Activated effector memory CD4-positive, alpha-beta T cell treated with anti-CD3 and anti-CD28 coated beads, Interleukin-2, amount 50 U/mL, for 16 hours (primary cell): ENCODE results near the gene RAB44.
"Not testable (repeated sequence)": the region's sequence is repeated elsewhere in the genome, so short reads cannot be mapped to it uniquely, and the experiment has no call there.

Experiments
- DNase-seq: peaks from one replicate; pipeline ENCODE4 v3.0.0-alpha.2; 2020

The RAB44 gene, protein sequence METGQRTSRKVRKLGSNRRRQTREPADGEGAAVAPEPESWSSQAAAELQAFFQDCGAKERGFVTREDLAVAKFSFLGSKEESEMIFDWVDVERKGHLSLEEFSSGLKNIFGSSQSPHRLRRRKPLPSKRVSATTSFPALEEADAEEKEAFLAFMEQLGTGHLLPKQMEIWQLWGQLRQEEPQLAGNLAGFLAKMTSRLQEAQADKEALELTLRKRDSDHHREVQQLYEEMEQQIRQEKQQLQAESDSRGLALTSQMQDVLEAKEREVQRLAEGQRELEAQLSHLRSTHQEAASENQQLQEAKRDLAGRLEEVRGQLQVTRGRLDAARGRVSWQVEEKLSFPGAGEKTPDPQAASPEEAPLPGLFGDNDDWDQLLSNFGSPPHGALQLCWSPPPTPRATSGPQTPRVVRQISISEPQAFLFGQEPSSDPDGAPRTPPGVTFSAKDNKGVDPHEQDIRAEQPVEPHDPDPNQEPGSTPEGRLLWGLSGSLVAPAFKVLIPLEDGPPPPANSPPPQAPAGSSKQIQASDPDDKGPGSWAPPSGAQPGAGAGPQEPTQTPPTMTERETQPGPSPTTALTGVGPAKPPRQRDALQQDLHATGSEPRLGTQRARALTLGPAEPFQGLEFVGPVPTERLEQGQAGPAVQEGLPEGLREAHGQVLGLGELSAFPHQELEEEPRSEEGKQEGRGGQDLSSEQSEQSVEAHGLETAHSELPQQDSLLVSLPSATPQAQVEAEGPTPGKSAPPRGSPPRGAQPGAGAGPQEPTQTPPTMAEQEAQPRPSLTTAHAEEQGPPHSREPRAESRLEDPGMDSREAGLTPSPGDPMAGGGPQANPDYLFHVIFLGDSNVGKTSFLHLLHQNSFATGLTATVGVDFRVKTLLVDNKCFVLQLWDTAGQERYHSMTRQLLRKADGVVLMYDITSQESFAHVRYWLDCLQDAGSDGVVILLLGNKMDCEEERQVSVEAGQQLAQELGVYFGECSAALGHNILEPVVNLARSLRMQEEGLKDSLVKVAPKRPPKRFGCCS

DNA sequence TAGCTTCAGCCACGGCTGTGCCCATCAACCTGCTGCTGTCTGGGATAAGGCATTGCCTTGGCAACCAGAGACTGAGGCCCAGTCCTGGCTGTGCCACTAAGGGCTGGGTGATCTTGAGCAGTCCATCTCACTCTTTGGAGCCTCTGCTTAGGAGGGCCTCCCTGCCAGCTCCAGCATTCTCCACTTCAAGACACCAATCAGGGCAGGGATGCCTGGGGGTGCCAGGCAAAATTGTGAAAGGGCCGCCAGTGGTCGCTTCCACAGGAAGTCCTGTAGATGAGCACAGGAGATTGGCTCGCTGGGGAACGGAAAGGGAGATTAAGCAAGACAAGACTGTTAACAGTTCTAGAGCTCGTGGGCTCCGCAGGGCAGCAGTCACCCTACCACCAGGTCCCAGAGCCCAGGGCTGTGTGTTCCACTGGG lies at the start of gene RAB44:
Gene RAB44, plus strand, starts transcription at position 346 of the 423 bp plus-strand sequence. CDS start 6,410 bp downstream, outside the sequence.
- peak; percentile 59 for DNase-seq

DNA sequence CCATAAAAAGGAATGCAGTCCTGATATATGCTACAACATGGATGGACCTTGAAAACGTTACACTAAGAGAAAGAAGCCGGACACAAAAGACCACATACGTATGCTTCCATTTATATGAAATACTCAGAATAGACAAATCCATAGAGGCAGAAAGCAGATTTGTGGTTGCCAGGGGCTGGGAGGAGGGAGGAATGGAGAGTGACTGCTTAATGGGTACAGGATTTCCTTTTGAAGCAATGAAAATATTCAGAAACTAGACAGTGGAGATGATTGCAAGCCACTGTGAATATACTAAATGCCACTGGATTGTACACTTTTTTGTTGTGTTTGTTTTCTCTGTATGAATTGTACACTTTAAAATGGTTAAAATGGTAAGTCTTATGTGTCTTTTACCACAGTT lies 48.5 kb upstream of the RAB44 start:
- DNase-seq: no peak

DNA sequence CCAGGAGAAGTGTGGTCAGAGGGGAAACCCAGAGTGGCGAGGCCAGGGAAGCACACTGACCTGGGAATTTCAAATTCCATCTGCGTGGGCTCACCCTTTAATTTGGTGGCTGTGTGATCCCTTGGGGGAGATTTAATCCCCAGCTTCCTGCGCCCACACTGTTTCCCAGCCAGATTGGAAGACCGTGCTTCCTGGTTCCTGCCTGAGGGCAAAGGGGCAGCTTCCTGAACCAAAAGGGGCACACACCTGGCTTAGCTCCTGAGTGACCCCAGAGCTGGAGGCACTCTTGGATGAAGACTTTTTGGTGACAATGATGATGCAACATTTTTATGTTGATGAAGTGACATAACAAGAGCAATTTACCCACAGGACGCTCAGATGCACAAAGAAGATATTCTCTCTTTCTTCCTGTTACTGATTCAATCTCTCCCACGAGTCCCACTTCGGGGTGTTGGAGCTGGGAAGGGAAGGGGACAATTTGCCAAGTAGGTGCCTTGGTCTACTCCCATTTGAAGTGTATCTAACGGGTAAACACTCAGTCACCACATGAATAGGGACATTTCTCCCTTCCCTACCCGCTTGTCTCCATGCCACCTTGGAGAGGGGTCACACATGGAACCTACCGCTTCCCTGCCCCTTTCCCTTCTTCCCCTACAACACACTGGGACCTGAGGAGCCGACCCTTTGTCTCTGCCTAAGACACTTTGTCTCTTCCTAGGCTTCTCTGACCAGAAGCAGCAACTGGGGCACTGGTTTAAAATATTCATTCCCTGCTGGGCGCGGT lies 47.7 kb upstream of the RAB44 start:
- no peak for DNase-seq

DNA sequence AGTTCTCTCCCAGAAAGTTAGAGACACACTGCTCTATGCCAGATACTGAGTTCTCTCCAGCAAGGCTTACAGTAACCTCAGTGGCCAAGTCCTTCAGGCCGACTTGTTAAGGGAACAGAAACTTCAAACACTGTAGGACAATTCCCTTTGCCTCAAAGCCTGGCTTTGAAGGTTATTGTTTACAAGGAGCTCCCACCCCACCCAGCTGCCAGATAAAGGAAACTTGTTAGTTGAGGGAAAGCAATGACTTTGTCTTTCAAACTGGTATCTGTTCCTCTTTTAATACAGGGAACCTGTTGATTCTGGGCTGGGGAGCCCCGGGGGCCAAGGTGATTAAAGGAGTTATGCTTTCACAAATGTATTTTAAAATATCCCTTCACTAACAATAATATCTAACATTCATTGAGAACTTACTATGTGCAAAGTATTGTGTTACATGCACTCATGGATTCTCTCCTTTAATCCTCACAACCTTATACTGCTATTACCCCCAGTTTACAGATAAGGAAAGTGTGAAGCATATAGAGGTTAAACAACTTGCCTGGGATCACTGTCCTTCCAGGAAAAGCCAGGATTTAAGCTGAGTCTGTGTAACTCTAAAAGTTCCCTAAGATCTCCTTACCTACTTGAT lies 46.7 kb upstream of the RAB44 start:
- no peak for DNase-seq

DNA sequence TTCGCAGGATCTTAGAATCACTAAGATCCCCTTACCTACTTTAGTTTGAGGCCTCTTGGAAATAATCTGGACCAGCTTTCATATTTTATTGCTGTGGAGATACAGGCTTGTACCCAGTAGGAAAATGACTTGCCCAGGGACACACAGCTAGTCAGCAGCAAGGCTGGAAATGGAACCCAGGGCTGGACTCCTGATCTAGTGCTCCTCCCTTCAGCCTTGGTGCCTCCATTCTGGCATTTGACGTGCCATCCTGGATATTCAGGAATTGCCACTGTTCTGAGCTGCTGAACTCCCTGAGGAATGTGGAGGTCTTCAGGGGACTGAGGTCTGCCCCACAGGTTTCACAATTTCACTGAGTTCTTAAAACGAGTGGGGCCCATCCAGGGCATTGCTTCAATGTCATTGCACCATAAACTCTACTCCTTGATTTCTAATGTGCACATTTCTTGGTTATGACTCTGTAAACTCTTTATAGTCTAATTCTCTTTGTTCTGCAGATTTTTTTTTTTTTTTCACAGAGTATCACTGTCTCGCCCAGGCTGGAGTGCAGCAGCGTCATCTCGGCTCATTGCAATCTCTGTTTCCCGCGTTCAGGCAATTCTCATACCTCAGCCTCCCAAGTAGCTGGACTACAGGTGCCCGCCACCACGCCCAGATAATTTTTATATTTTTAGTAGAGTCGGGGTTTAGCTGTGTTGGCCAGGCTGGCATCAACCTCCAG lies 45.8 kb upstream of the RAB44 start:
- no peak for DNase-seq

DNA sequence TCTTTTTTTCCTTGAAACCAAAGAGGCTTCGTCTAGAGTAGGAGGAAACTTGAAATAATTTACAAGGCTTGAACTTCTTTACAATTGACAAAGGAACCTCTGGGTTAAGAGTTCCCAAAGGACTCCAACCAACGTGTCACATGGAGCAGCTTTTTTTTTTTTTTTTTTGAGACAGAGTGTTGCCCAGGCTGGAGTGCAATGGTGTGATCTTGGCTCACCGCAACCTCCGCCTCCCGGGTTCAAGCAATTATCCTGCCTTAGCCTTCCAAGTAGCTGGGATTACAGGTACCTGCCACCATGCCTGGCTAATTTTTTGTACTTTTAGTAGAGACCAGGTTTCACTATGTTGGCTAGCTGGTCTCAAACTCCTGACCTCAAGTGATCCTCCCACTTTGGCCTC lies 43.2 kb upstream of the RAB44 start:
- not testable (repeated sequence) for DNase-seq

DNA sequence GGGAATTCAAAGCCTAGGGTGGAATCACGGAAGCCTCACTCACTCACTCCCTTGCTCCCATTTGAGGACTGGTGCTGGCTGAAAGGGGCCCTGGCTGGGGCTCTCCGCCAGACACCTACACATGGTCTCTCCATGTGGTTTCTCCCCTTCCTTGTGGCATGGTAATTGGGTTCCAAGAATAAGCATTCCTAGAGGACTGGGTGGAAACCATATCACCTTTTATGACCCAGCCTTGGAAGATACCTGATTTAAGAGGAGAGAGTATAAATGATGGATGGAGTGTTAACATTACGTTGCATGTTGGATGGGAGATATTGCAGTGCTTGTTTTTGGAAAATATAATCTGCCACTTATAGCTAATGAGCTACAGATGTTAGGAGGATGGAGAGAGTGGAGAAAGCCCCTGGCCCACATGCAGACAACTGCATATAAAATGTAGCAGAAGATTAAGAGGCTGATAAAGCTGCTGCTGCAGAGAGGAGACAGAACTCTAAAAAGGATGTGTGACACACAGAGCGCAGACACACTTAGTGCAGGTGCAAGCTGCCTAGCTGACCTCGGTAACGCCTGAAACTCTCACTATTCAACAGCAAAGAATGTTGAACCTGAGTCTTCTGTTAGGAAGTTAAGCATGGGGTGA lies 42.4 kb upstream of the RAB44 start:
- no peak for DNase-seq

DNA sequence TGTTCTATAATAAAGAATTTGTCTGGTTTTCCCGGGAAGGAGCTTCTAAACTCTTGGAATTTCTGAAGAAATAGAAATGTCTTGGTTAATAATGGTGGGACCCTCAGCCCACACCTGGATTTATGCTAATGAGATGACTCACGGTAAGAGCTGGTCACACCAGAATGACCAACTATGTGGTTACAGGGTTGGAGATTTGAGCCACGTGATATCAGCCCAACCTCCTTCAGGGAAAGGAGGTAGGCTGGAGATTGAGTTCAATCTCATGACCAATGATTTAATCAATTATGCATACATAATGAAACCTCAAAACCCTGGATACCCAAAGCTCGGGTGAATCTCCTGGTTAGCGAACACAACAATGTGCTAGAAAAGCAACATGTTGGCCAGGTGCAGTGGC lies 41.2 kb upstream of the RAB44 start:
- no peak for DNase-seq

DNA sequence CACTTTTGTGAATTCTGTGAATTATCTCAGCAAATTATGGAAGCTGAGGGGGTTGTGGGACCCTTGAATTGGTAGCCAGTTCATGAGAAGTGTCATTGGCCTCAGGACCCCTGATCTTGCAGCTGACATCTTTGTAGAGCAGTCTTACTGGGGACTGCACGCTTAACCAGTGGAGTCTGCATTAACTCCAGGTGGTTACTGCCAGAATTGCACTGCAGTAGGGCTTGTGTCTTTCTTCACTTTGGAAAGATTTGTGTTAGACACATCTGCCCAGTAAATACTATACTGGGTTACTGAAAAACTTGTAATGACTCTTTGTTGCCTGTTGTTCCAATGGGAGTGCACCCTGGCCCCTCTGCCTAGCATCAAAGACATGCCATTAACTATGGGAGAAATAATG lies 40.4 kb upstream of the RAB44 start:
- DNase-seq: no peak

DNA sequence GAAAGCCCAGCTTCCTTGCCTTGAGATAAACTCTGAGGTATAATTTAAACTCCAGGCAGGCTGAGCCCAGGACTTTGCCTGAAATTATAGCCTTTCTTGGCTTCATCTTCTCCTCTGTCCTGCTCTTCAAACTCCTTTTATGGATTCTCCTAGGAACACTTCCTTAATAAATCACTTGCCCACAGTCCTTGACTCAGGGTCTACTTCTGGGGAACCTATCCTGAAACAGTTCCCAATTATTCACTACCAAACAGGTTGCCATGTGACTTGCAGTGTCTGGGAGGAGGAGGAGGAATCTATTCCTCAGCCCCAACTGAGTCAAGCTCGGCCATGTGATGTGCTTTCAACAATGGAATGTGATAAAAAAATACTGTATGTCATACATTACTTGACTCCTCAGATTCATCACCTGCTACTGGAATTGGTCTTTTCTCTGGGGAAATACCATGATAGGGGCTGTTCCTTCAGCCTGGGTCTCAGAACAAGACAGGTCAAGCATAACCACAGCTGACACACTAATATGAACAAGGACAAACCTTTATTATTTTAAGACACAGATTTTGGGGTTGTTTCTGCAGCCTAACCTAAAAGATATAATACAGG lies 39.6 kb upstream of the RAB44 start:
- DNase-seq: no peak

DNA sequence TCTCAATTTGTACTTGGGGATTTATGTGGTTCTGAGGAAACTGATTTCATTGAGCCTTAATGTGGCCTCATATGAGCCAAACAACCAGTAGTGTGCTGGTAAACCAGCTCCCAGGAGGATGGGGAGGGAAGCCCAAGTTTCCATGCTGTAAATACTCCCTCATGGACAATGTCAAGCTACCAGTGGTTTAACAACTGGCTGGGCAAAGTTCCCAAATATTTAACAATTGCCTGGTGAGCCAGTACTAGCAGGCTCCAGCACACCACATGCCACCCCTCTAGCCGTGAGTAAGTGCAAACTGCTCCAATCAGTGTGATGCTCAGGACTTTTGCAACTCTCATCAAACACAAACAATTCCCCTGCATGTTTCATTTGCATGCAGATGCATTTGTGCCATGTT lies 38.4 kb upstream of the RAB44 start:
- no peak for DNase-seq

DNA sequence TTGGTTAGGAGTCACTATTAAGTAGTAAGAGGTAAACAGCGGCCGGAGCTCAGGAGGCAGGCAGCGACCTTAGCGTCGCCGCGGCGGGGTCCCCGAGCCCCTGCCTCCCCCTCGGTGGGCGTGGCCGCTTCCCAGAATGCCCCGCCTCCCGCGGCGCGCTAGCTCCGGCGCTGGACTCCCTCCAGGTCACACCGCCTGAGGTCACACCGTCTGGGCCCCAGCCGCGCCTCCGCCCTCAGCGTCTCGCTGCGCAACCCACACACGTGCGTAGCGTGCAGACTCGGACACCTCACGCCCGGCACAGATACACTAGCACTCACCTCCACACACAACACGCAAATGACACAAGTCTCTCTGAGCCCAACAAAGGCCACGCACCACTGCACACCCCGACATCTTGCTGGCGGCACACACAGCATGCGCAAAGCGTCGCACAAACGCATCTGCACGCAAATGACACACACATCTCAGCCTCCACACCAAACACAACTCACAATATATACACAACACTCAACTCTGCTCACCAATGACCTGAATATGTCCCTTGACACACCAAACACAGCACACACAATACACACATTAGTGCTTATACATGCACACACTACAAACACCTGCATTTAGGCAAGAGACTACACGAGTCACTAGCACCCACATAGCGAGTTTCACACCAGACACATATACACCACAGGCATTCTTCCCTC lies 36.7 kb upstream of the RAB44 start:
- DNase-seq: no peak

DNA sequence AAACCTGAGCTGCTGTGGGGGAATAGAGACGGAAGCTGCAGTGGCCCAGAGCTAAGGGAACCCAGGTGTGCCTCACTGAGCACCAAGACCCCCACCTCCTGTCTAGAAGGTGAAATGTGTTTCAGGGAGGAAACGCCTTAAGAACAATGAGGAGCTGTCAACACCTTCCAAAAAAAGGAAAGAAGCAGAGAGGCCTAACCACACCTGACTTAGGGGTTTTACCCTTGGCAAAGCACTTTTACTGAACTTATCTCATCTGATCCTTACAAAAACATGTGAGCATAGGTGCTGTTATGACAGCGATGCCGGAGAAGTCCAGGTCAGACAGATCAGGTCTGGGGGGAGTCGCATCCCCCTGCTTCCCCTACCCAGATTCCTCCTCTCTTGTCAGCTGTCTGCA lies 35.2 kb upstream of the RAB44 start:
- DNase-seq: no peak

DNA sequence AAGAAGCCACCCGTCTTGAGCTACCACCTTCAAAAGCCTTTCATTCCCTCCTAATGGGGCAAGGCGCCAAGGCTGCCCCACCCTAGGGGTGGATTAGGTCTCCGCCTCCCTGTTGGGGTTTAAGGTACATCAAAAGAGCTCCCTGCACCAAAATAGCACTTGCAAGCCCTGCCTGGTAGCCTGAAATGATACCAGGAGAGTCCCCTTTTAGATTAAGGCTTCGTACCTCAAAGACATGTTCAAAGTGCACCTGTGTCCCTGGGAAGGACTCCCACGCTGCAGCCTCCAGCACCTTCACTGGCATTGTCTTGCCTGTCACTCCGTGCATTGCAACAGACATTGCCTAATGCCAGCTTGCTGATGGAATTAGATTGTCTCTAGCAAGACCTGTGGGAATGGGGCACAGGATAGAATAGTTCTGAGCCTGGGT lies 34.8 kb upstream of the RAB44 start:
- DNase-seq: no peak

DNA sequence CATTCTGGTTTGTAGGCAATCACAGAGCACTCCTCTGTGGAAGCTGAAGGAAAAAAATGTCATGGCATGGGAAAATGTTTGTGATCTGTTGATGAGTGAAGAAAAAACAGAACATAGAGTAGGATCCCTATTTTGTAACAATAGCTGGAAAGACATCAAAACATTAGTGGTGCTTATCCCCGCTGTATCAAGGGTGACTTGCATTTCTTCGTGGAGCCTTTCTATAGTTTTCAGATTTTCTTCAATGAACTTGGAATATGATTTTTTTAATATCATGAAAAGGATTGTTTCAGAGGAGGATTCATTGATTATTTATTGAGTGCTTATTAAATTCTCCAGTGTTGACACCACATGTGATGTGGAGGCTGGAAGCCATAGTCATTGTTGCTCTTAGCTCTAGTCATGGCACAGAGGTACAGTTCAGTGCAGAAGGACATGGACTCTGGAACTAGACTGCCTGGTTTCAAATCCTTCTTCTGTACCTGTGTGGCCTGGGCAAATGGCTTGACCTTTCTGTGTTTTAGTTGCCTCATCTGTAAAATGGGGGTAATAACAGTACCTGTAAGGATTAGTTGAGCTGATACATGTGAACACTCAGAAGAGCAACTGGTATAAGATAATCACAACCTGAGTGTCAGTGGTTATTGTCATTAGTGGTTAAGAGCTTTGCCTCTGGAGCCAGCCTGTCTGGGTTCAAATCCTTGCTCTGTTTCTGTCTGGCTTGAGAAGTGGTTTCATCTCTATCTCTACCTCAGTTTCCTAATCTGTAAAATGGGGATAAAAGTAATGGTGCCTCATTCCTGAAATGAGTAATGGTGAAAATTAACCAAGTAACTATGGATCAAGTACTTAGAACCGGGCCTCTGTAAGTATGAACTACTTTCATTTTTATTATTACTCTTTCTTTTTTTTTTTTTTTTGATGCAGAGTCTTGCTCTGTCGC lies 33.9 kb upstream of the RAB44 start:
- DNase-seq: no peak

DNA sequence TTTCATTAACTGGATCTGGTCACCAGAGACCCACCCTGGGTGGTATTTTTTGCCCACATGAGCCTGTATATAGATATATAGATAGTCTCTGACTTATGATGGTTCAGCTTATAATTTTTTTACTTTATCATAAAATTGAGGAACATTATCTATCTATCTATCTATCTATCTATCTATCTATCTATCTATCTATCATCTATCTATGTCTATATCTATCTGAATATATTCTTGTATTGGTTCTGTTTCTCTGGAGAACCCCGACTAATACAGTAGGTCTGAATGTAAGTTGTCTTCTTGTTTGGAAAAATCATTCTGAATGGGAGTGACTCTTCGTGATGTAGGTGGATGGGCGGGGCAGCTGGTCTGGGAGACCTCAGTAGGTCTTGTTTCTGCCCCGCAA lies 32.4 kb upstream of the RAB44 start:
- DNase-seq: no peak

DNA sequence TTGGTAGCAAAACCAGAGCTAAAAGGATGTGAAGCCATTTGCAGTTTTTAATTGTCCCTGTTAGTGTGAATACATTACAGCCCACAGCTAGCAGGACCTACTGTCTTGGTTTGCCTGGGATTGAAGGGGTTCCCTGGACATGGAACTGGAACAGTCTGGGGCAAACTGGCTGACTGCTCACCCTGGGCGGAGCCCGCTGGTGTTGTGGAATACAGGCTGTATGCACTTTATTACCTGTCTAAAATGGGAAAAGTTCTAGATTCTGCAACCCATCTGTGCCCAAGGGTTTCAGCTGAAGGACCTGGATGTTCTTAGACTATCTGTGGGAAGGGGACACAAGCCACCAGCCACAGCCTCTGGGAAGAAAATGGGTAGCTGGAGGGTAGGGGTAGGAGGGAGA lies 31.3 kb upstream of the RAB44 start:
- DNase-seq: no peak

DNA sequence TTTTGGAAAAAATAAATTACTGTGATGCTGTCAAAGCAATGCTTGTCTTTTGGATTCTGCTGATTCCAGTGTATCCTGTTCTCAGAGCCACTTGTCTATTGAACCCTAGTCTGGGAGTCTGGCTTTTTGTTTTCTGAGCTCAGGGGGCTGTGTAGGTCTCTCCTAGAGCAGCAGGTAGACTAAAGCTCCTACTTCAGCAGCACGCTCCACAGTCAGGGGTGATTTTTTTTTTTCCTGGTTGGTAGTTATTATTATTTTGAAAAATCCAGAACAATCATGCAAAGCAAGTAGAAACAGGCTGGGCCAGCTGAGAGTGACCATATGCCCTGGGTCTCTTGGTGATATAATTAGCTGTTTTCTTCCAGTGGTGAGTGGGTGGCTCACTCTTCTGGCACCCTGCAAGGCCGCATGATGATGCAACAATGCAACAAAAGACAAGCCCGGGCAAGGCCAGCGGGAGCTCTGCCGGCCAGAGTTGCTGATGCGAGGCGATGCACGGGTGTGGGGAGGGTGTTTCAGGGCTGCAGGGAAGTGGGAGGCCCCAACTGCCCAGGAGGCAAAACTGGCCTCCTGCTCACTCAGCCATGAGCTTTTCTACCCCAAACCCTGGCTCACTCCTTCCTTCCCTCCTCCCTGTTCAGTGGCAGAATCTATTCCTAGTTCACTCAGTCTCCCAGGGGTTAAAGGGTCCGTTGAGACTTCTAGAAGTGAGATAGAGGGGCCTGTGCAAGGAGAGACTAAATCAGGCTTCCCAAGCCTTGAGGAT lies 30.6 kb upstream of the RAB44 start:
- DNase-seq: no peak
